ENCODE measurements around the gene TMEM45B. TPM values are rescaled to one million over a fixed set of nuclear protein-coding genes. Genes with fewer than 3 reads are reported as not detected.

TMEM45B gene
- polyA plus RNA-seq, 1 donor from 2014 or later: not detected

DNA sequence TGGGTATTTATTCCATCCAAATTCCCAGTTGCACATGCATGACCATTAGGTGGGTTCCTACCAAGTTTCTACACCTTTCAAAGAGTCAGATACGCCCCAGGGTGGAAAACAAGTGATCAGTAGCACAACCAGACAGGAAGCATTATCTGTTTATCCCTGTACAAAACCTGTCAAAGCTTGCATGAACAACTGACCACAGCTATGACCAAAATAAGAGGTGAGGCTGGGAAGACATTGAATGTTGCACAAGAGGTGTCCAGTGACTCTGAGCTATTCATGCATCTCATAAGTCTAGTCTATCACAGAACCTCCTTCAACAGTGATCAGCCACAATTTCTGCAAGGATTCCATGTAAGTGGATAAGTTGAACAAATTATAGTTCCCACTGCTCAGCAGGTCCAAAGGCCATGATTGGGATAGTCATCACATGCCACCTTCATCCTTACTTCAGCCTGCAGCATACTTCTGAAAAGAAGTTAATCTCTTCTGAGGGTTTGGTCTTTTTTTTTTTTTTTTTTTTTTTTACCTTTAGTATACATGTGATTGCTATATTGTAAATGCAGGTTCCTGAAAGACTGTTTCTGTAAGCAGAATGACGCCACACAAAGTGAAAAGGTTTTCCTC is 28.0 kb upstream of the TMEM45B start:
- H3K4me3 ChIP-seq (ENCODE audit: low read length): no peak overlapping the region
- H3K36me3 ChIP-seq (ENCODE audit: insufficient read depth, low read length): no peaks in the 10 kb centered on the region
- H3K9me2 ChIP-seq (ENCODE audit: insufficient read depth, low read length): no peaks in the 10 kb centered on the region
- no peaks in the 10 kb centered on the region for H3K79me2 ChIP-seq (replicated peaks; ENCODE audit: insufficient read depth, low read length)
- no peak overlapping the region for H2AFZ ChIP-seq (ENCODE audit: low read depth, low read length)
- no peaks in the 10 kb centered on the region for H3K9me3 ChIP-seq (ENCODE audit: low read length)
- H3F3A ChIP-seq (ENCODE audit: insufficient read depth, low read length, poor library complexity, severe bottlenecking): no peaks in the 10 kb centered on the region
- no peaks in the 10 kb centered on the region for H4K20me1 ChIP-seq (ENCODE audit: insufficient read depth)
- TF ChIP-seq, protein P1, sequence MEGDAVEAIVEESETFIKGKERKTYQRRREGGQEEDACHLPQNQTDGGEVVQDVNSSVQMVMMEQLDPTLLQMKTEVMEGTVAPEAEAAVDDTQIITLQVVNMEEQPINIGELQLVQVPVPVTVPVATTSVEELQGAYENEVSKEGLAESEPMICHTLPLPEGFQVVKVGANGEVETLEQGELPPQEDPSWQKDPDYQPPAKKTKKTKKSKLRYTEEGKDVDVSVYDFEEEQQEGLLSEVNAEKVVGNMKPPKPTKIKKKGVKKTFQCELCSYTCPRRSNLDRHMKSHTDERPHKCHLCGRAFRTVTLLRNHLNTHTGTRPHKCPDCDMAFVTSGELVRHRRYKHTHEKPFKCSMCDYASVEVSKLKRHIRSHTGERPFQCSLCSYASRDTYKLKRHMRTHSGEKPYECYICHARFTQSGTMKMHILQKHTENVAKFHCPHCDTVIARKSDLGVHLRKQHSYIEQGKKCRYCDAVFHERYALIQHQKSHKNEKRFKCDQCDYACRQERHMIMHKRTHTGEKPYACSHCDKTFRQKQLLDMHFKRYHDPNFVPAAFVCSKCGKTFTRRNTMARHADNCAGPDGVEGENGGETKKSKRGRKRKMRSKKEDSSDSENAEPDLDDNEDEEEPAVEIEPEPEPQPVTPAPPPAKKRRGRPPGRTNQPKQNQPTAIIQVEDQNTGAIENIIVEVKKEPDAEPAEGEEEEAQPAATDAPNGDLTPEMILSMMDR (IDR thresholded peaks at IDR 0.05; ENCODE audit: poor library complexity, severe bottlenecking): no peak
- no peak for TF ChIP-seq EP300 (conservative IDR thresholded peaks at IDR 0.05; ENCODE audit: poor library complexity, severe bottlenecking)
- TF ChIP-seq RAD21 (conservative IDR thresholded peaks at IDR 0.05): no peak
- no peak for TF ChIP-seq TAF1 (IDR thresholded peaks at IDR 0.05; ENCODE audit: low read depth)
- TF ChIP-seq MXI1 (conservative IDR thresholded peaks at IDR 0.05; ENCODE audit: poor library complexity, severe bottlenecking): no peak
- TF ChIP-seq POLR2AphosphoS5 (IDR thresholded peaks at IDR 0.05): no peak
- TF ChIP-seq EZH2 (IDR thresholded peaks at IDR 0.05; ENCODE audit: borderline replicate concordance, insufficient read depth, low read length, poor library complexity, severe bottlenecking): no peak
- TF ChIP-seq, protein P2, sequence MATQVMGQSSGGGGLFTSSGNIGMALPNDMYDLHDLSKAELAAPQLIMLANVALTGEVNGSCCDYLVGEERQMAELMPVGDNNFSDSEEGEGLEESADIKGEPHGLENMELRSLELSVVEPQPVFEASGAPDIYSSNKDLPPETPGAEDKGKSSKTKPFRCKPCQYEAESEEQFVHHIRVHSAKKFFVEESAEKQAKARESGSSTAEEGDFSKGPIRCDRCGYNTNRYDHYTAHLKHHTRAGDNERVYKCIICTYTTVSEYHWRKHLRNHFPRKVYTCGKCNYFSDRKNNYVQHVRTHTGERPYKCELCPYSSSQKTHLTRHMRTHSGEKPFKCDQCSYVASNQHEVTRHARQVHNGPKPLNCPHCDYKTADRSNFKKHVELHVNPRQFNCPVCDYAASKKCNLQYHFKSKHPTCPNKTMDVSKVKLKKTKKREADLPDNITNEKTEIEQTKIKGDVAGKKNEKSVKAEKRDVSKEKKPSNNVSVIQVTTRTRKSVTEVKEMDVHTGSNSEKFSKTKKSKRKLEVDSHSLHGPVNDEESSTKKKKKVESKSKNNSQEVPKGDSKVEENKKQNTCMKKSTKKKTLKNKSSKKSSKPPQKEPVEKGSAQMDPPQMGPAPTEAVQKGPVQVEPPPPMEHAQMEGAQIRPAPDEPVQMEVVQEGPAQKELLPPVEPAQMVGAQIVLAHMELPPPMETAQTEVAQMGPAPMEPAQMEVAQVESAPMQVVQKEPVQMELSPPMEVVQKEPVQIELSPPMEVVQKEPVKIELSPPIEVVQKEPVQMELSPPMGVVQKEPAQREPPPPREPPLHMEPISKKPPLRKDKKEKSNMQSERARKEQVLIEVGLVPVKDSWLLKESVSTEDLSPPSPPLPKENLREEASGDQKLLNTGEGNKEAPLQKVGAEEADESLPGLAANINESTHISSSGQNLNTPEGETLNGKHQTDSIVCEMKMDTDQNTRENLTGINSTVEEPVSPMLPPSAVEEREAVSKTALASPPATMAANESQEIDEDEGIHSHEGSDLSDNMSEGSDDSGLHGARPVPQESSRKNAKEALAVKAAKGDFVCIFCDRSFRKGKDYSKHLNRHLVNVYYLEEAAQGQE (IDR thresholded peaks at IDR 0.05; ENCODE audit: borderline replicate concordance): no peak
- TF ChIP-seq SMC3 (conservative IDR thresholded peaks at IDR 0.05; ENCODE audit: poor library complexity): no peak
- H3K4me2 ChIP-seq (ENCODE audit: low read length): no peak overlapping the region
- H3K27me3 ChIP-seq (ENCODE audit: insufficient read depth, low read depth, low read length): no peaks in the 10 kb centered on the region
- H3K27ac ChIP-seq (ENCODE audit: low read length): no peak overlapping the region
- H3K9ac ChIP-seq (ENCODE audit: low read length): no peak overlapping the region

GRCh38 chr11:129788278-129788677 is 27.4 kb upstream of the TMEM45B start:
- Histone ChIP-seq H3K9me2 (ENCODE audit: insufficient read depth, low read length) (no peaks in the 10 kb centered on the region), H3K27ac (ENCODE audit: low read length) (no peak overlapping the region), H4K20me1 (ENCODE audit: insufficient read depth) (no peaks in the 10 kb centered on the region), H3K4me3 (ENCODE audit: low read length) (no peak overlapping the region), H3F3A (ENCODE audit: insufficient read depth, low read length, poor library complexity, severe bottlenecking) (no peaks in the 10 kb centered on the region), H3K9ac (ENCODE audit: low read length) (no peak overlapping the region), H3K79me2 (replicated peaks; ENCODE audit: insufficient read depth, low read length) (no peaks in the 10 kb centered on the region), H3K9me3 (ENCODE audit: low read length) (no peaks in the 10 kb centered on the region), H2AFZ (ENCODE audit: low read depth, low read length) (no peak overlapping the region), H3K4me2 (ENCODE audit: low read length) (no peak overlapping the region), H3K27me3 (ENCODE audit: insufficient read depth, low read depth, low read length) (no peaks in the 10 kb centered on the region), H3K36me3 (ENCODE audit: insufficient read depth, low read length) (no peaks in the 10 kb centered on the region)
- TF ChIP-seq RAD21 (conservative IDR thresholded peaks at IDR 0.05): no peak
- TF ChIP-seq EZH2 (IDR thresholded peaks at IDR 0.05; ENCODE audit: borderline replicate concordance, insufficient read depth, low read length, poor library complexity, severe bottlenecking): no peak
- TF ChIP-seq, protein P2 (IDR thresholded peaks at IDR 0.05; ENCODE audit: borderline replicate concordance): no peak
- no peak for TF ChIP-seq EP300 (conservative IDR thresholded peaks at IDR 0.05; ENCODE audit: poor library complexity, severe bottlenecking)
- TF ChIP-seq, protein P1 (IDR thresholded peaks at IDR 0.05; ENCODE audit: poor library complexity, severe bottlenecking): no peak
- TF ChIP-seq TAF1 (IDR thresholded peaks at IDR 0.05; ENCODE audit: low read depth): no peak
